Measurements from ENCODE around the gene FOXL2.

The FOXL2 gene

DNA sequence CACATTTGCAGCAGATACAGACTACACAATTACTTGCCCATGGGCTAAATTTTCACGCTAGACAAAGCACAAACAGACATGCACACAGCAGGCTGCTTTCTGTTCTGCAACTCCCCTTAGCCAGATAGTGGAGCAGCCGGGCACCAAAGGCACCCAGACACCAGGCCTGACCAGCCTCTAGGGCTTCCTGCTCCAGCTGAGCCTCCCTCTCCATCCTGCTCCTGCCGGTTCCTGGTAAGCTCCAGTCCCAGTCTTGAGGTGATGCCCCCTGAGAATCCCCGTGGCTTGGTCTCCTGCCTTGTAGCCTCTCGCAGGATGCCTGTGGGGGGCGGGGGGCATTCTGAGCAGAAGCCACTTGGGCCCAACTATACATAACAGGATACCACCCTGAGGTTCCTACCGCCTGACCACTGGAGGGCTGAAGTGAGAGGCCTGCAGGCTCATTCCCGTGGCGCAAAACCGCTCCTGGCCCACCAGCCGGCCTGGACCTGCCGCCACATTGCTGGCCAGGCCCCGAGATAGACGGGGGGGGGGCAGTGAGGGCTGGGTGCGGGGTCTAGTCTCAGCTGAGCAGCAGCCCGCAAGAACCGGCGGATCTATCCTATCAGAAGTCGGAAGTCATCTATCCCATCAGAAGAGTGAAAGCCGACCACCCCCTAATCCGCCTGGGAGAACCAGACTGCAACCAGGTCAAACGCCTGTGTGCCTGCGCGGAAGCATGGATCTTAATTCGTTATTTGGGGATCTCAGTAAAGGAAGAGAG lies 3.9 kb downstream of the FOXL2 start:
- Histone ChIP-seq H3K36me3 (ENCODE audit: insufficient read depth, low read length) (no peaks in the 10 kb centered on the region), H3K4me2 (ENCODE audit: low read length) (no peak overlapping the region), H3F3A (ENCODE audit: insufficient read depth, low read length) (no peaks in the 10 kb centered on the region), H3K27me3 (ENCODE audit: insufficient read depth, low read length) (peaks cover 2% of the 10 kb centered on the region; the same call in 1 of the 2 replicates), H3K27ac (ENCODE audit: low read depth, low read length, poor library complexity, severe bottlenecking) (no peak overlapping the region), H4K20me1 (ENCODE audit: insufficient read depth, low read length) (no peaks in the 10 kb centered on the region), H3K4me1 (ENCODE audit: insufficient read depth, low read length, severe bottlenecking) (no peaks in the 10 kb centered on the region), H3K9me3 (ENCODE audit: low read length) (no peaks in the 10 kb centered on the region), H3K9ac (ENCODE audit: low read length) (no peak overlapping the region), H3K9me2 (ENCODE audit: low read depth, low read length) (no peaks in the 10 kb centered on the region), H3K79me2 (ENCODE audit: insufficient read depth, low read length) (no peaks in the 10 kb centered on the region), H2AFZ (ENCODE audit: low read length) (no peak overlapping the region), H3K4me3 (ENCODE audit: low read depth, low read length, poor library complexity, severe bottlenecking) (no peak overlapping the region)
- TF ChIP-seq, protein P1, sequence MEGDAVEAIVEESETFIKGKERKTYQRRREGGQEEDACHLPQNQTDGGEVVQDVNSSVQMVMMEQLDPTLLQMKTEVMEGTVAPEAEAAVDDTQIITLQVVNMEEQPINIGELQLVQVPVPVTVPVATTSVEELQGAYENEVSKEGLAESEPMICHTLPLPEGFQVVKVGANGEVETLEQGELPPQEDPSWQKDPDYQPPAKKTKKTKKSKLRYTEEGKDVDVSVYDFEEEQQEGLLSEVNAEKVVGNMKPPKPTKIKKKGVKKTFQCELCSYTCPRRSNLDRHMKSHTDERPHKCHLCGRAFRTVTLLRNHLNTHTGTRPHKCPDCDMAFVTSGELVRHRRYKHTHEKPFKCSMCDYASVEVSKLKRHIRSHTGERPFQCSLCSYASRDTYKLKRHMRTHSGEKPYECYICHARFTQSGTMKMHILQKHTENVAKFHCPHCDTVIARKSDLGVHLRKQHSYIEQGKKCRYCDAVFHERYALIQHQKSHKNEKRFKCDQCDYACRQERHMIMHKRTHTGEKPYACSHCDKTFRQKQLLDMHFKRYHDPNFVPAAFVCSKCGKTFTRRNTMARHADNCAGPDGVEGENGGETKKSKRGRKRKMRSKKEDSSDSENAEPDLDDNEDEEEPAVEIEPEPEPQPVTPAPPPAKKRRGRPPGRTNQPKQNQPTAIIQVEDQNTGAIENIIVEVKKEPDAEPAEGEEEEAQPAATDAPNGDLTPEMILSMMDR (IDR thresholded peaks at IDR 0.05; ENCODE audit: low read length) = no peak
- TF ChIP-seq EZH2 (IDR thresholded peaks at IDR 0.05; ENCODE audit: borderline replicate concordance, low read length) = no peak

- Histone ChIP-seq H2AFZ (ENCODE audit: low read length) (no peak overlapping the region), H3K9me2 (ENCODE audit: low read depth, low read length) (no peaks in the 10 kb centered on the region), H3K79me2 (ENCODE audit: insufficient read depth, low read length) (no peaks in the 10 kb centered on the region), H3K4me2 (ENCODE audit: low read length) (no peak overlapping the region), H3K36me3 (ENCODE audit: insufficient read depth, low read length) (no peaks in the 10 kb centered on the region), H3K9me3 (ENCODE audit: low read length) (no peaks in the 10 kb centered on the region), H3K4me1 (ENCODE audit: insufficient read depth, low read length, severe bottlenecking) (no peaks in the 10 kb centered on the region), H3F3A (ENCODE audit: insufficient read depth, low read length) (no peaks in the 10 kb centered on the region), H3K27ac (ENCODE audit: low read depth, low read length, poor library complexity, severe bottlenecking) (no peak overlapping the region), H3K4me3 (ENCODE audit: low read depth, low read length, poor library complexity, severe bottlenecking) (no peak overlapping the region), H4K20me1 (ENCODE audit: insufficient read depth, low read length) (no peaks in the 10 kb centered on the region), H3K9ac (ENCODE audit: low read length) (no peak overlapping the region), H3K27me3 (ENCODE audit: insufficient read depth, low read length) (peaks cover 2% of the 10 kb centered on the region; the same call in 1 of the 2 replicates)
- no peak for TF ChIP-seq EZH2 (IDR thresholded peaks at IDR 0.05; ENCODE audit: borderline replicate concordance, low read length)
These were observed 4.7 kb downstream of the FOXL2 start for GRCh38 chr3:138942271-138942670.

GRCh38 chr3:138941259-138941885 lies 5.6 kb downstream of the FOXL2 start:
- H3K9ac ChIP-seq (ENCODE audit: low read length) = no peak overlapping the region
- no peaks in the 10 kb centered on the region for H3K9me2 ChIP-seq (ENCODE audit: low read depth, low read length)
- H3K9me3 ChIP-seq (ENCODE audit: low read length) = no peaks in the 10 kb centered on the region
- no peak overlapping the region for H2AFZ ChIP-seq (ENCODE audit: low read length)
- no peaks in the 10 kb centered on the region for H3F3A ChIP-seq (ENCODE audit: insufficient read depth, low read length)
- TF ChIP-seq, protein P1 (IDR thresholded peaks at IDR 0.05; ENCODE audit: low read length) = peak; percentile 84
- TF ChIP-seq EZH2 (IDR thresholded peaks at IDR 0.05; ENCODE audit: borderline replicate concordance, low read length) = no peak
- H3K4me2 ChIP-seq (ENCODE audit: low read length) = no peak overlapping the region
- no peaks in the 10 kb centered on the region for H3K79me2 ChIP-seq (ENCODE audit: insufficient read depth, low read length)
- H3K4me1 ChIP-seq (ENCODE audit: insufficient read depth, low read length, severe bottlenecking) = no peaks in the 10 kb centered on the region
- no peaks in the 10 kb centered on the region for H3K36me3 ChIP-seq (ENCODE audit: insufficient read depth, low read length)
- H4K20me1 ChIP-seq (ENCODE audit: insufficient read depth, low read length) = no peaks in the 10 kb centered on the region
- H3K4me3 ChIP-seq (ENCODE audit: low read depth, low read length, poor library complexity, severe bottlenecking) = no peak overlapping the region
- H3K27me3 ChIP-seq (ENCODE audit: insufficient read depth, low read length) = peaks cover 2% of the 10 kb centered on the region; the same call in 1 of the 2 replicates
- no peak overlapping the region for H3K27ac ChIP-seq (ENCODE audit: low read depth, low read length, poor library complexity, severe bottlenecking)
